ENCODE results near the gene EPN1. TPM values are rescaled to one million over a fixed set of nuclear protein-coding genes. Genes with fewer than 3 reads are reported as not detected.

EPN1 gene
- total and polyA plus RNA-seq, 2 experiments from 2014 or later = 47.1 to 223 TPM

DNA sequence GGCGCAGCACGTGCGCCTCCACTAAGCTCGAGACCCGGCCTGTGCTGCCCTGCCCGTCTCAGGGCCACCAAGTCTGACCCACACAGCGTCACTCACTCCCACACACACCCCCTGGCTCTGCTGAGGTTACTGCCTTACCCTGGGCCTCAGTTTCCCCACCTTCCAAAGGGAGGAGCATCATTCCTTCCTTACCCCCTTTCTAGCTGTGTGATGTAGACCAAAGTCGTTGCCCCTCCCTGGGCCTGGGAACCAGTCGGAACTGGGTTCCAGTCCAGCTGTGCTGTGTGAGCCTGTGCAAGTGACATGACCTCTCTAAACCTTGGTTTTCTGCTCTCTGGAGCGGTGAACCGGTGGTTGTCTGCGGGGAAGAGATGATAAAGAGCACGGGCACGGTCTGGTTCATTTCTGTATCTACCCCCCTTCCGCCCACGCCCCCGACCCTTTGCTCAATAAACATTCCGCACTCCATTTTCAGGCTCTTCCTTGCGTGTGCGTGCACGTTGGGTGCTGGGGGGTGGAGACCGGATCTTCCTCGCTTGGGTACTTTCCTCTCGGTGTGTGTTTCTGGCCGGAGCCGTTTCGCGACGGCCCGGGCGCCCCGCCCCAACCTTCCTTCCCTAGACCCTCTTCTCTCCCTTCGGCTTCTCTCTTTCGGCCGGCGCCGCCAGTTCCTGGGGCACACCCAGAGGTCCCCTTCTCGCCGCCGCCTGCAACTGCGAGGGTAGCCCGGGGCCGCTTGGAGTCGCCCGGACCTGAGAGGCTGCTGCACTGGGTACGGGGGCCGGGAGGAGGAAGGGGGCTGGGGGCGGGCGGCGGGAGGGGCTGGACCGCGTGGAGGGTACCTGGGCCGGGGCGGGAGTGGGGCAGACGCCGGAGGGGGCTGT lies 31.8 kb upstream of the EPN1 start, which contains the start of gene ZNF581:
Gene ZNF581 (plus strand): TSS at position 647 of the 884 bp plus-strand sequence. CDS start 923 bp downstream, outside the sequence.
- Histone ChIP-seq H3K27me3 (ENCODE audit: insufficient read depth) (no peaks in the 10 kb centered on the region), H3K4me2 (peak within 1 kb of the TSS; percentile 96), H2AFZ (peak within 1 kb of the TSS; percentile 80; the same call in 1 of the 2 replicates), H3K9me2 (ENCODE audit: insufficient read depth) (0 out of 2 replicates have a peak, but pooled peaks cover 3% of the 10 kb centered on the region), H3K27ac (ENCODE audit: low read depth) (0 out of 2 replicates have a peak within 1 kb of the TSS, but pooled peaks have one; percentile 59), H3F3A (replicated peaks; ENCODE audit: low read depth) (peaks cover 35% of the 10 kb centered on the region), H3K36me3 (ENCODE audit: insufficient read depth) (no peaks in the 10 kb centered on the region), H3K4me1 (ENCODE audit: insufficient read depth) (no peaks in the 10 kb centered on the region; the same call in 1 of the 2 replicates), H3K79me2 (replicated peaks; ENCODE audit: insufficient read depth) (peaks cover 37% of the 10 kb centered on the region), H3K4me3 (peak within 1 kb of the TSS; percentile 89), H4K20me1 (replicated peaks; ENCODE audit: insufficient read depth) (no peaks in the 10 kb centered on the region)
- Mint-ChIP-seq H3K4me3 (peak within 1 kb of the TSS; percentile 84), H3K27me3 (ENCODE audit: insufficient read depth, low read depth, poor library complexity) (peaks cover 39% of the 10 kb centered on the region), H3K36me3 (ENCODE audit: low read depth) (peaks cover 47% of the 10 kb centered on the region), H3K27ac (peak within 1 kb of the TSS; percentile 97), H3K9me3 (peaks cover 8% of the 10 kb centered on the region), H3K4me1 (peaks cover 25% of the 10 kb centered on the region)
- ATAC-seq = peak; percentile 20
- peak; percentile 85 for DNase-seq (ENCODE audit: low spot score)
- TF ChIP-seq, protein P1, sequence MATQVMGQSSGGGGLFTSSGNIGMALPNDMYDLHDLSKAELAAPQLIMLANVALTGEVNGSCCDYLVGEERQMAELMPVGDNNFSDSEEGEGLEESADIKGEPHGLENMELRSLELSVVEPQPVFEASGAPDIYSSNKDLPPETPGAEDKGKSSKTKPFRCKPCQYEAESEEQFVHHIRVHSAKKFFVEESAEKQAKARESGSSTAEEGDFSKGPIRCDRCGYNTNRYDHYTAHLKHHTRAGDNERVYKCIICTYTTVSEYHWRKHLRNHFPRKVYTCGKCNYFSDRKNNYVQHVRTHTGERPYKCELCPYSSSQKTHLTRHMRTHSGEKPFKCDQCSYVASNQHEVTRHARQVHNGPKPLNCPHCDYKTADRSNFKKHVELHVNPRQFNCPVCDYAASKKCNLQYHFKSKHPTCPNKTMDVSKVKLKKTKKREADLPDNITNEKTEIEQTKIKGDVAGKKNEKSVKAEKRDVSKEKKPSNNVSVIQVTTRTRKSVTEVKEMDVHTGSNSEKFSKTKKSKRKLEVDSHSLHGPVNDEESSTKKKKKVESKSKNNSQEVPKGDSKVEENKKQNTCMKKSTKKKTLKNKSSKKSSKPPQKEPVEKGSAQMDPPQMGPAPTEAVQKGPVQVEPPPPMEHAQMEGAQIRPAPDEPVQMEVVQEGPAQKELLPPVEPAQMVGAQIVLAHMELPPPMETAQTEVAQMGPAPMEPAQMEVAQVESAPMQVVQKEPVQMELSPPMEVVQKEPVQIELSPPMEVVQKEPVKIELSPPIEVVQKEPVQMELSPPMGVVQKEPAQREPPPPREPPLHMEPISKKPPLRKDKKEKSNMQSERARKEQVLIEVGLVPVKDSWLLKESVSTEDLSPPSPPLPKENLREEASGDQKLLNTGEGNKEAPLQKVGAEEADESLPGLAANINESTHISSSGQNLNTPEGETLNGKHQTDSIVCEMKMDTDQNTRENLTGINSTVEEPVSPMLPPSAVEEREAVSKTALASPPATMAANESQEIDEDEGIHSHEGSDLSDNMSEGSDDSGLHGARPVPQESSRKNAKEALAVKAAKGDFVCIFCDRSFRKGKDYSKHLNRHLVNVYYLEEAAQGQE (IDR thresholded peaks at IDR 0.05; ENCODE audit: unreplicated experiment) = no peak
- TF ChIP-seq POLR2AphosphoS5 (IDR thresholded peaks at IDR 0.05; ENCODE audit: low read depth) (peak; percentile 59; the same call in 1 of the 2 replicates), EZH2phosphoT487 (IDR thresholded peaks at IDR 0.05; ENCODE audit: unreplicated experiment) (no peak), CREB1 (CRISPR knock-in tag; IDR thresholded peaks at IDR 0.05; ENCODE audit: low read depth) (peak; percentile 77)
- TF ChIP-seq, protein P2, sequence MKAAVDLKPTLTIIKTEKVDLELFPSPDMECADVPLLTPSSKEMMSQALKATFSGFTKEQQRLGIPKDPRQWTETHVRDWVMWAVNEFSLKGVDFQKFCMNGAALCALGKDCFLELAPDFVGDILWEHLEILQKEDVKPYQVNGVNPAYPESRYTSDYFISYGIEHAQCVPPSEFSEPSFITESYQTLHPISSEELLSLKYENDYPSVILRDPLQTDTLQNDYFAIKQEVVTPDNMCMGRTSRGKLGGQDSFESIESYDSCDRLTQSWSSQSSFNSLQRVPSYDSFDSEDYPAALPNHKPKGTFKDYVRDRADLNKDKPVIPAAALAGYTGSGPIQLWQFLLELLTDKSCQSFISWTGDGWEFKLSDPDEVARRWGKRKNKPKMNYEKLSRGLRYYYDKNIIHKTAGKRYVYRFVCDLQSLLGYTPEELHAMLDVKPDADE (IDR thresholded peaks at IDR 0.05) = peak; percentile 46; the same call in 1 of the 2 replicates

DNA sequence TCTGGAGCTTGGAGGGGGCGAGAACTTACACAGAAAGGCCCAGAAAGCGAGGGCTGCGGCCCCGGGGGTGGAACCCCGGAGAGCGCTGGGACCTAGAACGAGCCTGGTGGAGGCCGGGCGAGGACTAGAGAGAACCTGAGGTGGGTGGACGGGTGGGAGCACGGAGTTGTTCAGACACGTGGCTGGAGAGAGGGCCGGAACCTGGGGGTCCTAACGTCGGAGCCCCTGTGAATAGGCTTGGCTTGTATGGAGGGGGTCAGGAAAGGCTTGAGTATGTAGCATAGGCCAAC lies 31.2 kb upstream of the EPN1 start:
- H3K27me3 Mint-ChIP-seq (ENCODE audit: insufficient read depth, low read depth, poor library complexity) = peaks cover 41% of the 10 kb centered on the region
- H3K36me3 ChIP-seq (ENCODE audit: insufficient read depth) = no peaks in the 10 kb centered on the region
- peaks cover 8% of the 10 kb centered on the region for H3K9me3 Mint-ChIP-seq
- peaks cover 37% of the 10 kb centered on the region for H3K79me2 ChIP-seq (replicated peaks; ENCODE audit: insufficient read depth)
- H2AFZ ChIP-seq = no peak overlapping the region
- H3K36me3 Mint-ChIP-seq (ENCODE audit: low read depth) = peaks cover 44% of the 10 kb centered on the region
- ATAC-seq (no peak), DNase-seq (ENCODE audit: low spot score) (no peak)
- peak overlapping the region; percentile 97 for H3K27ac Mint-ChIP-seq
- peak overlapping the region; percentile 96 for H3K4me2 ChIP-seq
- peak overlapping the region; percentile 84 for H3K4me3 Mint-ChIP-seq
- H3K4me3 ChIP-seq = peak overlapping the region; percentile 89
- H3K4me1 Mint-ChIP-seq = peaks cover 25% of the 10 kb centered on the region
- no peaks in the 10 kb centered on the region; the same call in 1 of the 2 replicates for H3K4me1 ChIP-seq (ENCODE audit: insufficient read depth)
- H4K20me1 ChIP-seq (replicated peaks; ENCODE audit: insufficient read depth) = no peaks in the 10 kb centered on the region
- H3K9me2 ChIP-seq (ENCODE audit: insufficient read depth) = 0 out of 2 replicates have a peak, but pooled peaks cover 3% of the 10 kb centered on the region
- H3K27ac ChIP-seq (ENCODE audit: low read depth) = no peak overlapping the region
- H3K27me3 ChIP-seq (ENCODE audit: insufficient read depth) = no peaks in the 10 kb centered on the region
- H3F3A ChIP-seq (replicated peaks; ENCODE audit: low read depth) = peaks cover 35% of the 10 kb centered on the region
- no peak for TF ChIP-seq ZNF331 (CRISPR knock-in tag; IDR thresholded peaks at IDR 0.05; ENCODE audit: low read depth)
- no peak for TF ChIP-seq POLR2AphosphoS5 (IDR thresholded peaks at IDR 0.05; ENCODE audit: low read depth)
- TF ChIP-seq ZNF114 (CRISPR knock-in tag; IDR thresholded peaks at IDR 0.05) = no peak
- TF ChIP-seq, protein P3, sequence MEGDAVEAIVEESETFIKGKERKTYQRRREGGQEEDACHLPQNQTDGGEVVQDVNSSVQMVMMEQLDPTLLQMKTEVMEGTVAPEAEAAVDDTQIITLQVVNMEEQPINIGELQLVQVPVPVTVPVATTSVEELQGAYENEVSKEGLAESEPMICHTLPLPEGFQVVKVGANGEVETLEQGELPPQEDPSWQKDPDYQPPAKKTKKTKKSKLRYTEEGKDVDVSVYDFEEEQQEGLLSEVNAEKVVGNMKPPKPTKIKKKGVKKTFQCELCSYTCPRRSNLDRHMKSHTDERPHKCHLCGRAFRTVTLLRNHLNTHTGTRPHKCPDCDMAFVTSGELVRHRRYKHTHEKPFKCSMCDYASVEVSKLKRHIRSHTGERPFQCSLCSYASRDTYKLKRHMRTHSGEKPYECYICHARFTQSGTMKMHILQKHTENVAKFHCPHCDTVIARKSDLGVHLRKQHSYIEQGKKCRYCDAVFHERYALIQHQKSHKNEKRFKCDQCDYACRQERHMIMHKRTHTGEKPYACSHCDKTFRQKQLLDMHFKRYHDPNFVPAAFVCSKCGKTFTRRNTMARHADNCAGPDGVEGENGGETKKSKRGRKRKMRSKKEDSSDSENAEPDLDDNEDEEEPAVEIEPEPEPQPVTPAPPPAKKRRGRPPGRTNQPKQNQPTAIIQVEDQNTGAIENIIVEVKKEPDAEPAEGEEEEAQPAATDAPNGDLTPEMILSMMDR (conservative IDR thresholded peaks at IDR 0.05; ENCODE audit: low read depth in 2 of 2) = no peak
- no peak for TF ChIP-seq JUNB (IDR thresholded peaks at IDR 0.05; ENCODE audit: unreplicated experiment)

Measured in GM23338 (cell line).